Activated CD4-positive, CD25-positive, alpha-beta regulatory T cell treated with anti-CD3 and anti-CD28 coated beads, Interleukin-2, amount 50 U/mL, for 16 hours (primary cell): ENCODE results near the gene ROBO2.

Experiments used
- DNase-seq: peaks from one replicate; pipeline ENCODE4 v3.0.0-alpha.2; 2020; ENCODE audit warnings: low read depth, low spot score

The ROBO2 gene

GRCh38 chr3:77586216-77586615 is 546.3 kb downstream of the ROBO2 start:
- no peak for DNase-seq

DNA sequence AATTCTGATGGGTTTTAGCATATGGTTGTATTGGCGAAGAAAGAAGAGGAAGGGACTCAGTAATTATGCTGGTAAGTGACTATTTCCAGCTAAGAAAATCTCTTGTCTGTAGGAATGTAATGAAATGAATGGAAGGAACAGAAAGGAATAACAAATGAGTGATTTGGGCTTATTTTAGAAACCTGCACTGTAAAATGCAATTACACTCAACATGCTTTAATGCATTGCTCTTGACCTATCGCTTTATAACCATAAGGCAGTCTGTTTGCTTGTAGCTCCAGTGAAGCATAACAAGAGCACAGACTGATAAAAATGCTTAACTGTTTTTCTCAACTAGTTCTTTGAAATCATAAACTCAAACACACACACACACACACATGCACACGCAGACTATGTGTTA is 549.0 kb downstream of the ROBO2 start:
- DNase-seq = no peak

- DNase-seq = no peak
These were observed 550.3 kb downstream of the ROBO2 start for GRCh38 chr3:77590191-77590590.

DNA sequence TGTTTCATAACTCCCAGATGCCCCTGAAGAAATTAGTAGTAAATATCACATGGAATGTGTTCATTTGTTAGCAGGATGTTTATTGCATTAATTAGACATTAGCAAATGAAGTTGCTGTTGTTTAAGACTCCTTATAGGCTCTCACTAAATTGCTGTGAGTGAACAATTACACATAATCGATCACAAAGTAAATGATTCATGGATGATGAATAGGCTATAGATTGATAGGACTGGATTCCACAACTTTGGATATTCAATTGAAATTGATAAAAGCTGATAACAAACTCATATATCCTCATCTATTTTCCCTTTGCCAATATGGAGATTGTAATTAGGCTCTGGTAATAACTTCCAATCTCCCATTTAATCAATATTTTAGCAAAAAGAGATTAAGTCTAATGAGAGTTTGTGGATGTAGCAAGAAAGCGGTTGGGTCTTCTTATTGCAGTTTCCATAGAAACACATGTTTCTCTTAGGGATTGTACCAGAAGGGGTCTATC is 555.5 kb downstream of the ROBO2 start:
- no peak for DNase-seq

- no peak for DNase-seq
These were observed 560.0 kb downstream of the ROBO2 start for GRCh38 chr3:77599948-77600347.

GRCh38 chr3:77601823-77602415 is 562.0 kb downstream of the ROBO2 start:
- no peak for DNase-seq

DNA sequence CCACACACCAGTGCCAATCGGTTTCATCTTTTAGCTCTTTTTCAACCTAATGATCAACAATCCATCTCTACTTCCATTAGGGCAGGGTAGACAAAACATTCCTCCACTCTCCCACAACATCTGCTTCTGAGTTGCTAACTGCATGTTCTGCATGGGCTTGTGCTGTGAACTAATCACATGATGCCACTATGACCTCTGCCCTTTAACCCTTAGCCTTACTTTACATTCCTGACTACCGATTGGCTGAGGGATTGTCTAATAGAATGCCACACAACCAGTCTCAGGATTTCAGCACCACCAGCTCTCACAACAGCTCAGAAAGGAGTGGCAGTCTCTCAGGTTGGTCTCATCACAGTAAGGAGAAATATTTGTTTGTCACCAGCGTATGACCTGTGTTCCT is 562.8 kb downstream of the ROBO2 start:
- no peak for DNase-seq

GRCh38 chr3:77605308-77605707 is 565.4 kb downstream of the ROBO2 start:
- no peak for DNase-seq

DNA sequence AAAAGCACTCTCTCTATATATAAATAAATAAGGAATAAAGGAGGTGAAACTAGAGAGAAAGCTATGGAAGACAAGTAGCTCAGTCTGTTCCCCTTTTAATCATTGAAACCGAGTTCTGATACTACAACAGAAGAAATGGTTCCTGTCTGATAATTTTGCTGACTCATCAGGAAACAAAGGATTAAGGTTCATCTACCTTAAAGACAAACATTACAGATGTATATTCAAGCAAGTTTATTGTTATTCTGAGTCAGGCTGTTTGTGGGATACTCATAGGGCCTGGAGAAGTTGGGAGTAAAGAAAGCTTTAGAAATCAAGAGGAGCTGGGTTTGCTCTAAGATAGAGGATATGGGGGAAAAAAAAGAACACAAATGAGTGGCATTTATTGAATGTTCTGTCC is 566.0 kb downstream of the ROBO2 start:
- DNase-seq = no peak

GRCh38 chr3:77606372-77606771 is 566.5 kb downstream of the ROBO2 start:
- no peak for DNase-seq

DNA sequence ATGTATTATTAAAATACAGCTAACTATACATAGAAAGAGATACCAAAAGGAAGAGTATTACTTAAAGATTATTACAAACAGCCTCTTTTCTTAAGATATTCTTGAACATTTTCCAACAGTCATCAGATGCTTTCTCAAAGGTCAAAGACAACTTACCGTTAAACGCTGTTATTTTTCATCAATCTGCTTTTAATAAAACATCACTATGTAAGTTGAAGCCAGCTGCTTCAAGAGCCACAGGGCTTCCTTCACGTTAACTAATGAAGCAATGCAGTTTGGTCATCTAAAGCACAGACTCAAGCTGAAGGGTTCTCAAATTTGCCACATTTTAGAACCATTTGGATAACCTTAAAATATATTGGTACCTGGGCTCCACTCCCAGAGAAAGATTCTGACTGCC is 578.8 kb downstream of the ROBO2 start:
- DNase-seq = no peak

- no peak for DNase-seq
These were observed 580.1 kb downstream of the ROBO2 start for GRCh38 chr3:77620009-77620408.

- no peak for DNase-seq
These were observed 583.6 kb downstream of the ROBO2 start for GRCh38 chr3:77623500-77623899.

DNA sequence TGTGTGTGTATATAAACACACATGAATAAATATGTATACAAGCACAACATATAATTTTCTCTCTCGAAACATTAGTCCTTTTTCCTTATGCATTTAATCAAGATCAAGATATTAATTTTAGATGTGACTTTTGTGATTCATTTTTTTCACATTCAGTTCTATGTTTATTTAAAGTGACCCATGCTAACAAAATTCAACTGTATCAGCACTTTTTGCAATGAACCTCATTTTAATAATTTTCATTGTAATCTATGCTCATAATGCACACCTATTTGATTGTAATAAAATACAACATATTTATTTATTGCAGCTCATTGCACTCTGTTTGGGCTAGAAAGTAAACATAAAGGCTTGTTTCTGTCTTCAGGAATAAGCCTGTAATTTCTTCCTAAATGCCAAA is 586.3 kb downstream of the ROBO2 start:
- no peak for DNase-seq

- no peak for DNase-seq
These were observed 608.3 kb downstream of the ROBO2 start for GRCh38 chr3:77648214-77648613.

DNA sequence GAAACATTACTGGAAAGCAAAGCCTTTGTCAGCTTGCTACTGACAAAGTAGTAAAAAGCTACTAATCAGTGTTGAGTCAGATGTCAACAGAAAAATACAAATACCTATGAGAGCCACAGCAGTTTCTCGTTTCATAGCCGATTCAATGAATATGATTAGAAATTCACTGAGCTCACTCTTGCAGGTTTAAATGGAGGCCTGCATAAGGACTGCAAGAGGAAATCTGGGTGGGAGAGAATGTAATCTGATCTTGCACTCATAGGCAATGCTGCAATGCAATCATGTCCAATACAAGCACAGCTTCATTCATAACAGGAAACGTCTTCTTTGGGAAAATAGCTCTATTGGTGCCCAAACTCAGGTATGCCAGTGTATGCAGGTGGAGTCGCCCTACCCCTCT is 608.8 kb downstream of the ROBO2 start:
- no peak for DNase-seq

DNA sequence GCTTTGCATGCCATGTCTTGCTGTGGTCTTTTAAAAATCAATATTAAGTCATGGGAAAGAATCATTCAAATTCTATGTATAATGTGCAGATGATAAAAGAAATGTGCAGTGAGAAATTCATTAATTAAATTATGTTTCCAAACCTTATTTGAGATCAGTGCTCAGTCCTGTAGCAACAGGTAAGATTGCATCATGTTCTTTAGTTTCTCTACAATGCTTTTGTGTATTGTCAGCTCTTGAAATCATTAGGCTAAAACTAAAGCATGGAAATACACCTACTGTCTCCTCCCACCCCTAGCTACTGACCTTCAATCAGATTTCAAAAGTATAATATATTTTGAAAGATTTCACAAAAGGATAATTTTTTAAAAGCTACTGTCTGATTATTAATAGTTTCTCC is 612.7 kb downstream of the ROBO2 start:
- DNase-seq = no peak

GRCh38 chr3:77655396-77655795 is 615.5 kb downstream of the ROBO2 start:
- no peak for DNase-seq

DNA sequence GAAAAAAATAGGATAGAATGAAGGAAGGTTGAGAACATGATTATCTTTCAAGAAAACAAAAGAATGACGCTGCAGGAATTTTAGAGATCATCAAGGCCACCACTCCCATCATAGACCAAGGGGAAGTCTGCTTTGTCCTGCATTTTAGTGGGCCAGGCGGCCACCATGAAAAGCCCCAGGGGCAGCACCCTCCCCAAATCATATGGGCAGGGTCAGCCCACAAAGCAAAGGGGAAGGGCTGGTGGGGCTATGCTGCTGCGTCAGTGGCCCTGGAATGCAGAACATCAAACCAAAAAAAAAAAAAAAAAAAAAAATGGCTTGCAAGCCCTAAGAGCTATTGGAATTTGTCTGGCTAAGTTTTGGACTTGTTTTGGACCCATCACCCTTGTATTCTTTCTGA is 620.8 kb downstream of the ROBO2 start:
- no peak for DNase-seq

DNA sequence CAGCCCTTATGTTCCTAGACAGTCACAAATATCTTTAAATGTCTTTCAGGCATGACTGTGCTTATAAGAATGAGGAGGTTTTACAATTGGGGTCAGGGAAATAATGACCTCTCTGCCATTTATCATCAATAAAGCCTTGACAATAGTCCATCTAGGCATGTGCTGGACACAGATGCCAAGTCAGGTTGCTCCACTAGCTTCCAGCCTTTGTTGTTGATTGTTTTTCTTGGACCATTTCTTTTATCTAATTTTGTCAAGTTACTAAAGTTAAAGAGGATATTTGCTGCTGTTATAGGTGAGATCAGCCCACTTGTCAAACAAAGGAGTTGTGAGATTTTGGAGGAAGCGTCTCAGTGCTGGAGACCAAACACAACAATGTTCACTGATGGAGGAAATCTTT is 628.0 kb downstream of the ROBO2 start:
- no peak for DNase-seq

DNA sequence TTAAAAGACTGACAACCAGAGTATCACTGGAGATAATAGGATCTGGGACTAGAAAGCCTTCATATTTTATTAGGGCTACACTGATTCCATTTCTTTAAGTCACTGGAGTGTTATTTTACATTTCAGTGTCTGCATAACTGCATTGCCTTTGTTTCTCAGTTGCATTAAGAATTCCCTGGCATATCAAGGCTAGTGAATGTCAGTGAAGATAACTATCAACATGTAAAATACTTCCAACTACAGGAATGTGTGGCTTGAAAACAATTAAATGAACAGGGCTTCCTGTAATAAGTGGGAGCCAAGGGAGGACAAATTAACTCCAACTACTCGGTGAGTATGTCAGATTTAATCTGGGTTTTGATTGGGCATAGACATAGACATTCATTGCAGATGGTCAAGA is 628.5 kb downstream of the ROBO2 start:
- DNase-seq = no peak

DNA sequence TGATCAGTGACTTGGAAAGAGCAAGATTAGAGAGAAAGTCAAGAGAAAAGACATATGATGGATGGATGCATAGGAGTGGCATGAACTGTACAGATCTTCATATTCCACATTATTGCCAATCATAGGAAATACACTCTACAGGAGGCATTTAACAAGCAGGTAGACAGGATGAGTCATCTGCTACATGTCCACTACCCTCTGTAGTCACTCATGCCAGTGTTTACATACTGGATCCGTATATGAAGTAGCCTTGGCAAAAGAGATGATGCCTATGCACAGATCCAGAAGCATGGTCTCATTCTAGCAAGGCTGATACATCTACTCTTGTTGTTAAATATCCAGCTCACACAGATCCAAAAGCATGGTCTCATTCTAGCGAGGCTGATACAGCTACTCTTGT is 632.1 kb downstream of the ROBO2 start:
- no peak for DNase-seq

- DNase-seq = no peak
These were observed 642.3 kb downstream of the ROBO2 start for GRCh38 chr3:77682162-77682561.

DNA sequence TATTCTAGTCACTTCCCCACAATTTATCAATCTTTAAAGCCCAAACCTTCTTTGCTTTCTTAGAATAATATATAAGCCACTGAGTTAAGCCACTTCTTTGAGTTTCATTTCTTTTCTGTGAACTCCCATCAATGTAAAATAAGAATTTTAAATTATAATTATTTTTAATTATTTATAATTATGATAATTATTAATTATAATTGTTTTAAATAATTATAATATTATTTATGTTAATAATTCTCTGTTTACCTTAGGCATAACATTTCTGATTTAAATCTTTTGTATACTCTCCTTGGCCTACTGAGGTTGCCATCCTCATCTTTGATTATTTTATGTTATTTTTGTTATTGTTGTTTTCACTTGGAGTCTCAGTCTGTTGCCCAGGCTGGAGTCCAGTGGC is 644.2 kb downstream of the ROBO2 start:
- DNase-seq = no peak
